Panc1 (cell line): ENCODE measurements around the gene HELZ. TPM values are rescaled to one million over a fixed set of nuclear protein-coding genes. Genes with fewer than 3 reads are reported as not detected.

ENCODE experiments used
- ATAC-seq: fragments of 200-7000 bp; cut with Tn5 transposase; 2 replicates; pipeline ENCODE4 v1.9.1; 2020; ENCODE audit warnings: mild to moderate bottlenecking, moderate library complexity
- BruUV-seq: library from RNA; stranded (reverse); fragments of 400-500 nt; replicated peaks from 2 replicates; lab custom pipeline; 2021; lab: Mats Ljungman, UMichigan
- CTCF ChIA-PET: fragments of 300-600 bp; sonication (Branson Sonifier 250); formaldehyde crosslinking; loops from one replicate; lab custom pipeline; 2022; ENCODE audit warnings: antibody characterized with exemption; lab: Charles Lee
- POLR2A ChIA-PET: fragments of 300-600 bp; sonication (Branson Sonifier 250); formaldehyde crosslinking; loops from one replicate; lab custom pipeline; 2022; ENCODE audit warnings: antibody characterized with exemption; lab: Charles Lee
- DNase-seq: peaks from one replicate; pipeline ENCODE4 v3.0.0-alpha.2; 2010; ENCODE audit warnings: low read depth, low spot score
- H3K27ac ChIP-seq: 2 replicates; pipeline ENCODE4 v1.5.1; 2011; ENCODE audit warnings: mild to moderate bottlenecking, low read length, inconsistent platforms
- H3K27me3 ChIP-seq: fragments of 200-500 bp; sonication (Bioruptor generic); 2 replicates; pipeline ENCODE4 v1.6.0; 2014; ENCODE audit warnings: low read length, inconsistent platforms; ENCODE audit not compliant: control insufficient read depth, insufficient read depth
- H3K36me3 ChIP-seq: fragments of 200-500 bp; sonication (Bioruptor generic); 2 replicates; pipeline ENCODE4 v1.5.1; 2014; ENCODE audit warnings: inconsistent platforms, mild to moderate bottlenecking, low read length, moderate library complexity; ENCODE audit not compliant: control insufficient read depth, insufficient read depth
- H3K4me1 ChIP-seq: 2 replicates; pipeline ENCODE4 v1.5.1; 2011; ENCODE audit warnings: inconsistent platforms, mild to moderate bottlenecking, low read length, moderate library complexity; ENCODE audit not compliant: control insufficient read depth, insufficient read depth
- H3K4me3 ChIP-seq, 2 experiments: 2 replicates each; pipeline ENCODE4 v1.5.1; 2011 to 2012; ENCODE audit warnings: low read depth in 2 of 2, low read length in 2 of 2, mild to moderate bottlenecking in 2 of 2, inconsistent platforms in 1 of 2, moderate library complexity in 1 of 2
- H3K9me3 ChIP-seq: fragments of 200-500 bp; sonication (Bioruptor generic); 2 replicates; pipeline ENCODE4 v1.5.1; 2014; ENCODE audit warnings: low read depth, mild to moderate bottlenecking, inconsistent platforms, low read length, moderate library complexity; ENCODE audit not compliant: control insufficient read depth, insufficient read depth
- POLR2AphosphoS5 ChIP-seq: IDR thresholded peaks from 2 replicates; pipeline ENCODE4 v1.6.1; 2012; ENCODE audit warnings: mild to moderate bottlenecking, low read depth, low read length, moderate library complexity
- REST ChIP-seq, 2 experiments: IDR thresholded peaks; 2 replicates each; pipeline ENCODE4 v1.6.1; 2011 to 2012; ENCODE audit warnings: low read depth in 2 of 2, control low read depth in 1 of 2, low read length in 1 of 2, mild to moderate bottlenecking in 1 of 2, moderate library complexity in 1 of 2; ENCODE audit not compliant: insufficient read depth in 1 of 2
- SIN3A ChIP-seq: IDR thresholded peaks from 2 replicates; pipeline ENCODE4 v1.6.1; 2012; ENCODE audit warnings: low read depth, mild to moderate bottlenecking, low read length, moderate library complexity, borderline replicate concordance; ENCODE audit not compliant: insufficient read depth
- TCF7L2 ChIP-seq: IDR thresholded peaks from 2 replicates; pipeline ENCODE4 v1.6.1; 2011; ENCODE audit warnings: mild to moderate bottlenecking, low read depth, low read length, inconsistent platforms
- in situ Hi-C: cut with HindIII; loops from 2 replicates; pipeline ENCODE4 v1.10.0; 2016; ENCODE audit warnings: low sequenced_read_pairs, low pct_unique_long_range_greater_than_20kb
- intact Hi-C: fragments of 100-400 bp; cut with micrococcal nuclease; formaldehyde crosslinking; loops from one replicate; pipeline ENCODE4 v1.10.0; 2022; ENCODE audit not compliant: unreplicated experiment
- total RNA-seq: library from RNA; stranded (reverse); gene quantifications from one replicate; pipeline ENCODE4 v1.2.1, GENCODE V29; 2021; ENCODE audit not compliant: unreplicated experiment
- TF ChIP-seq, protein P1 (sequence below): fragments of 450-650 bp; IDR thresholded peaks from 2 replicates; pipeline ENCODE4 v1.5.1; 2017; ENCODE audit warnings: mild to moderate bottlenecking

HELZ gene
- total RNA-seq, 1 experiment from 2014 or later: 15.0 TPM

DNA sequence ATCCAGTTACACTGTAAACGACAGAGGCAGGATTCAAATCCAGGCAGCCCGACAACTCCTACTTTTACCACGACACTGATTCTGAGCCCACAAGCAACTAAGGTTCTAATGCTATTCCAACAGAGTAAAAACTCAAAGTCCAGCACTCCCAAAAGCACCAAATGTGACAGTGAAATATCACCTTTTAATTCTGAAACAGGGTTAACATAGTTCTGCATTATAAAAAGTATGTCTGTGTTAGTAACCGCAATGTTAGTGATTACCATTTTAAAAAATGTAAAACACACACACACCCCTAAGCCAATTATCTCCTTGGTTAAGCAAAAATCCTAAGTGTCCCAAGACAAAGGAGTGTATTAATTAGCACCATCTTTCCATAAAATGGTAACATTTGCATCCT lies 19.7 kb downstream of the HELZ start:
- DNase-seq (no peak), ATAC-seq (no peak)
- H3K9me3 ChIP-seq: no peaks in the 10 kb centered on the region
- no TSS peak for BruUV-seq
- no peaks in the 10 kb centered on the region; the same call in 1 of the 2 replicates for H3K36me3 ChIP-seq
- TF ChIP-seq, protein P1, sequence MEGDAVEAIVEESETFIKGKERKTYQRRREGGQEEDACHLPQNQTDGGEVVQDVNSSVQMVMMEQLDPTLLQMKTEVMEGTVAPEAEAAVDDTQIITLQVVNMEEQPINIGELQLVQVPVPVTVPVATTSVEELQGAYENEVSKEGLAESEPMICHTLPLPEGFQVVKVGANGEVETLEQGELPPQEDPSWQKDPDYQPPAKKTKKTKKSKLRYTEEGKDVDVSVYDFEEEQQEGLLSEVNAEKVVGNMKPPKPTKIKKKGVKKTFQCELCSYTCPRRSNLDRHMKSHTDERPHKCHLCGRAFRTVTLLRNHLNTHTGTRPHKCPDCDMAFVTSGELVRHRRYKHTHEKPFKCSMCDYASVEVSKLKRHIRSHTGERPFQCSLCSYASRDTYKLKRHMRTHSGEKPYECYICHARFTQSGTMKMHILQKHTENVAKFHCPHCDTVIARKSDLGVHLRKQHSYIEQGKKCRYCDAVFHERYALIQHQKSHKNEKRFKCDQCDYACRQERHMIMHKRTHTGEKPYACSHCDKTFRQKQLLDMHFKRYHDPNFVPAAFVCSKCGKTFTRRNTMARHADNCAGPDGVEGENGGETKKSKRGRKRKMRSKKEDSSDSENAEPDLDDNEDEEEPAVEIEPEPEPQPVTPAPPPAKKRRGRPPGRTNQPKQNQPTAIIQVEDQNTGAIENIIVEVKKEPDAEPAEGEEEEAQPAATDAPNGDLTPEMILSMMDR: no peak
- no peak for TF ChIP-seq SIN3A
- no peak for TF ChIP-seq REST (IDR thresholded peaks at IDR 0.05; ENCODE audit: insufficient read depth in 1 of 2, low read depth in 2 of 2, low read length in 1 of 2)
- TF ChIP-seq POLR2AphosphoS5: no peak
- no peak for TF ChIP-seq TCF7L2
- H3K27me3 ChIP-seq: no peaks in the 10 kb centered on the region
- H3K27ac ChIP-seq: no peak overlapping the region
- ChIA-PET CTCF (no interaction called here), POLR2A (no interaction called here)
- H3K4me1 ChIP-seq: no peaks in the 10 kb centered on the region
- H3K4me3 ChIP-seq: no peak overlapping the region
- in situ Hi-C loops: no loop called here
- intact Hi-C loops: no loop called here

DNA sequence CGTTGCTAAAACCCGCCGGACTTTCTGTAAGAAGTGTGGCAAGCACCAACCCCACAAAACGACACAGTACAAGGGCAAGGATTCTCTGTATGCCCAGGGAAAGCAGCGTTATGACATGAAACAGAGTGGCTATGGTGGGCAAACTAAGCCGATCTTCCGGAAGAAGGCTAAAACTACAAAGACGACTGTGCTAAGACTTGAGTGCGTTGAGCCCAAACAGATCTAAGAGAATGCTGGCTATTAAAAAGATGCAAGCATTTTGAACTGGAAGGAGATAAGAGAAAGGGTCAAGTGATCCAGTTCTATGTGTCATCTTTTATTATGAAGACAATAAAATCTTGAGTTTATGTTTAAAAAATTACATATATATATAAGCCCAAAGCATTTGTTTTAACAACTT lies 20.3 kb downstream of the HELZ start:
- H3K36me3 ChIP-seq: no peaks in the 10 kb centered on the region; the same call in 1 of the 2 replicates
- DNase-seq (no peak), ATAC-seq (no peak)
- BruUV-seq: no TSS peak
- H3K4me3 ChIP-seq: no peak overlapping the region
- H3K4me1 ChIP-seq: no peaks in the 10 kb centered on the region
- intact Hi-C loops: no loop called here
- in situ Hi-C loops: no loop called here
- H3K9me3 ChIP-seq: no peaks in the 10 kb centered on the region
- ChIA-PET CTCF (no interaction called here), POLR2A (no interaction called here)
- no peak overlapping the region for H3K27ac ChIP-seq
- no peaks in the 10 kb centered on the region for H3K27me3 ChIP-seq
- no peak for TF ChIP-seq SIN3A
- no peak for TF ChIP-seq TCF7L2
- TF ChIP-seq REST (IDR thresholded peaks at IDR 0.05; ENCODE audit: insufficient read depth in 1 of 2, low read depth in 2 of 2, low read length in 1 of 2): no peak
- TF ChIP-seq, protein P1: no peak
- TF ChIP-seq POLR2AphosphoS5: no peak
